ENCODE measurements around the gene CPSF7. TPM values are rescaled to one million over a fixed set of nuclear protein-coding genes. Genes with fewer than 3 reads are reported as not detected.
"Not testable (repeated sequence)": the region's sequence is repeated elsewhere in the genome, so short reads cannot be mapped to it uniquely, and the experiment has no call there.

Gene CPSF7
- polyA plus RNA-seq, 3 donors: 94.1 to 132 (median 131) TPM

DNA sequence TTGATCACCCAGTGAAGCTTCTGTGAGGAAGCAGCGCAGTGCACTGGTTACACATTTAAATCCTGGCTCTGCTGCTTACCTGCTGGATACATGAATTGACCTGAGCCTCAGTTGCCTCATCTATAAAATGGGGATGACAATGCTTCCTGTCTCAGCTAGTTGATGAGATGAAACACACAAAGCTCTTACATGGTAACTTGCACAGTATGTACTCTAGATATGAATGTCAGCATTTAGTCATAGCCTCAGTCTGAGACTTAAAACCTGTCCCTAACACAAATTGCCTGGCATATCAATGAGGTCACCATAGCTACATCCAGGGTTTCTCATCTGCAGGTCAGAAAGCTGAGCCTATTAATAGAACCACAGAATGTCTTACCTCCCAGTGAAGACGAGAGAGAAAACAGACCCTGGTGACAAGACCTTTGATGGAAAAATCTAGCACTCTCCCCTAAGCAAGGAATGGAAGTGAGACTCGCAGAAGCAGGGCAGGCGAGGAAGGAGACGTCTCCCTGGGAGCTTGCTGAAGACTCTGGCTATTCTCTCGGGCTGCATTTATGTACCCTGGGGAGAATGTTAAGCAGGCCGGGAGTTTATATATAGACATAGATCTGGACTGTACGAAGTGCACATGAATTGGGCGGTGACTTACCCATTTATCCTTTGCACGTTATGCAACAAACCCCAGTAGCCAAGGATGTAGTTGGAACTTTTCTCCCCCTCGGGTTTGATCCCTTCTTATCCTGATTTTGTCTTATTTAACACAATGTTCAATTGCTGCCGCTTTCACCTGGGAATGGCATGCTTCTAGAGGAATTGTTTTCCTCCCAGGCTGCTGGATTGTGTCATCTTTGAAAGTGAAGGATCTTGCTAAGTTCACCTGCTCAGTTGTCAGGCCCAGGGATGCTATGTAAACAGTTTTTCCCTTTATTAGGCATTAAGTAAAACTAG is 18.1 kb upstream of the CPSF7 start:
- DNase-seq: no peak

DNA sequence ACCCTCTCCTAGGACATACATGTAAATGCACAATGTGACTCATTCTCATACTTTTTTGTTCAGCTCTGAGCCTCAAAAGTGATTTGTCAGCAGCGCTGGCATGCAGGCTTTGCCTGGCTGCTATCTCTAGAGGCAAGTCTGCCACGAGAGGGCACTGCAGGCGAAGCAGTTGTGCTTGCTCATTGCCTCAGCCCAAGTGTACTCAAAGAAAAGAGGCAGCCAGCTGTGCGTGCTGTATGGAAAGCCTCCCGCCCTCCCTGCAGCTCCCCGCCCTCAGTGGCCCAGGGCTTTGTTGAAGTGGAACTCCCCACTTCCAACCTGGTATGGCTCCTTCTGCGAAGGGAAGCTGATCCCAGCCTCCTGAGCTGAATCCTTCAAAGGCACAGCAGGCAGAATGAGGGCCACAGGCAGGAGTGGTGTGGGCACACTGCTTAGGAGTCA is 16.5 kb upstream of the CPSF7 start:
- peak; percentile 79 for DNase-seq

DNA sequence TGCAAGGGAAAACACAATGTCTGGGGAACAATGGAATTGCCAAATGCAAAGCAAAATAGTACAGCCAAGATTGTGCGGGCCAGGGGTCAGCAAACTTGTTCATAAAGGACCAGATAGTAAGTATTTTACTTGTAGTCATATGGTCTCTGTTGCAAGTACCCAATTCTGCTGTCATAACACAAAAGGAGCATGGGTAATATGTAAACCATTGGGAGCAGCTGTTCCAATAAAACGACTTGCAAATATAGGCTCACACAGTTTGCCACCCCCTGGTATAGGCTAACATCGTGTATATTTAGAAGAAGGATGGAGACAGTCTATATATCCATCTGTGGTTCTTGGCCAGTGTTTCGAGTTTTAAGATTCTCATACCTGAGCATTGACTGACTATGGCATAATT is 15.7 kb upstream of the CPSF7 start:
- DNase-seq: no peak

DNA sequence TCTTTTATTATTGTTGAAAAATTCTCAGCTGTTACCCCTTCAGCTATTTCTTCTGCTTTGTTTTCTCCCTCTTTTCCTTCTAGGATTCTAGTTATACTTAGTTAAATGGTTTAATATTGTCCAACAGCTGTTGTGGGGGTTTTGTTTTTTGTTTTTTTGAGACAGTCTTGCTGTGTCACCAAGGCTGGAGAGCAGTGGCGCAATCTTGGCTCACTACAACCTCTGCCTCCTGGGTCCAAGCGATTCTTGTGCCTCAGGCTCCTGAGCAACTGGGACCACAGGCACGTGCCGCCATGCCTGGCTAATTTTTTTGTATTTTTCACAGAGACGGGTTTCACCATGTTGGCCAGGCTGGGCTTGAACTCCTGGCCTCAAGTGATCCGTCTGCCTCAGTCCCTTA is 12.8 kb upstream of the CPSF7 start:
- DNase-seq: no peak

DNA sequence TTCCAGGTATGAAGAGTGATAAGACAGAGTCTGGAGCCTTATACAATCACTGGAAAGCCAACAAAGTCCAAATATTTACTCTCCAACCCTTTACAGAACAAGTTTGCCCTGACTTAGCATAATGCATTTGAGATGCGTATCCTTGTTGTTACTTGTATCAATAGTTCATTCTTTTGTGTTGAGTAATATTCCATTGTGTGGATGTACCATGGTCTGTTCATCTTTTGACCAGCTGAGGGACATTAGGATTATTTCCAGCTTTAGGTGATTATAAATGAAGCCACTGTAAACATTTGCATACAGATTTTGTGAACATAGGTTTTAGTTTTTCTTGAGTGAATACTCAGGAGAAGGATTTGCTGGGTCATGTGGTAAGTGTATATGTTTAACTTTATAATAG is 9.8 kb upstream of the CPSF7 start:
- no peak for DNase-seq

DNA sequence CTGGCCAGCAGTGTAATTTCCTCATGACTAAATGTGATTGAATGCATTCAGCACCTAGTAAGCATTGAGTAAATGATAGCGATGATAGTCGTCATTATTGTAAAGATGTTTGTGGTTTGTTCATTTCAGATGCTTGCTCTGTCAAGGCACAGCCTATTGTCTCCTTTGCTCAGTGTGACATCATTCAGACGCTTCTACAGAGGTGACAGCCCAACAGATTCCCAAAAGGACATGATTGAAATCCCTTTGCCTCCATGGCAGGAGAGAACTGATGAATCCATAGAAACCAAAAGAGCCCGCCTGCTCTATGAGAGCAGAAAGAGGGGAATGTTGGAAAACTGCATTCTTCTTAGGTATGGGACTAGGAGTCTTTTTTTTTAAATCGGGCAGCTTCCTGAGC is 7.7 kb upstream of the CPSF7 start:
- DNase-seq: no peak

DNA sequence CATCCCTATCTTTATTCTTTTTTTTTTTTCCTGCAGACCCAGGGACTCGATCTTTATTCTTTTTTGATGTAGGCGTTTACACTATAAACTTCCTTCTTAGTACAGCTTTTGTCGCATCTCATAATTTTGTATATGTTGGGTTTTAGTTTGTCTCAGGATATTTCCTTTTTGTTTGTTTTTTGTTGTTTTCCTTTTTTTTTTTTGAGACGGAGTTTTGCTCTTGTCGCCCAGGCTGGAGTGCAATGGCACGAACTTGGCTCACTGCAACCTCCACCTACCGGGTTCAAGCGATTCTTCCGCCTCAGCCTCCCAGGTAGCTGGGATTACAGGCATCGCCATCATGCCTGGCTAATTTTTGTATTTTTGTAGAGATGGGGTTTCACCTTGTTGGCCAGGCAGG is 1.1 kb upstream of the CPSF7 start:
- DNase-seq: not testable (repeated sequence)

DNA sequence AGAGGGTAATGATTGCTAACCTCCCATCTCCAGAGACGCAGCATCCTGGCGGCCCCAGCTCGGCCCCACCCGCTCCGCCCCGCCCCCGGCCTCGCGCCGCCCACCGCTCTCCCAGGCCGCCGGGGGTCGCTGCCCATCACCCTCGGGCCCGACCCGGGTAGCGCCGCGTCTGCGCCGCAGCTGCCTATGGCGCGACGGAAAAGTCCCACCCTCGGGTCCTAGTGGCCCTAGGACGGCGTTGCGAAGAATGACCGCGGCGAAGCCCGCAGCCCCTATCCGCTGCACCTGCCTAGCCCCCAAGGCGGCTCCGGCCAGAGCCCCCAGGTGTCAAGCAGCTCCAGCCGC is 457 bp downstream of the CPSF7 start:
- DNase-seq: peak; percentile 60

DNA sequence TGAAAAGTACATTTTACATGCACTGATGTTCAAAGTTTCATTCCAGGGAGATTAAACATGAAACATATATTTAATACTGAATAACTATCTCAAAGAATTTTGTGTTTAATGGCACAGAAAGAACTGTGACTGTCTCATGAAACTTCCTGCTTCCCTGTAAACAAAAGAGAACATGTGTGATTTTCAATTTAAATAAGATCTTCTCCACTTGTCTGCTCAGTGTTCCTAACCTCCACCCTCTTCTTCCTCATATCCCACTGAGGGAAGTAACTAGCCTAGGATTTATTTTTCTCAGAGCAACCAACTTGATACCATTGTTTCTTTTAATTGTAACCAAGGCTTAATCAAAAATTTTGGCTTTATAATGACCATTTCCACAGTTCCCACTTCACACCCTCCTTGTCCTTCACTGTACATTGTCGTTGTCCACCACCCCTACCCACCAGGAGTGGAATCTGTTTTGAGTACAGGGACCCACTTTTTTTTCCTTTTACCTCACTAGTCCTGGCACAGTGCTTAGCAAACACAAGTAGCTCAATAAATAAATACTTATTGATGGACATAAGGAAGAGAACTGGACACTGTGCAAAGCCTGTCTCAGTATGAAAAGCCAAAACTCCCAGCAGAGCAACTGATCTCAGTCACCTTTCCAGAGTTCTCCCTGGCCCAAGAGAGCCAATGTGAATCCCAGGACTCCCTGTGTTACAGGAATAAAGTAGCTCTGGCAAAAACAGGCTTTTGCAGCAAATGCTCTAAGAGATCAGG is 4.2 kb downstream of the CPSF7 start:
- no peak for DNase-seq

DNA sequence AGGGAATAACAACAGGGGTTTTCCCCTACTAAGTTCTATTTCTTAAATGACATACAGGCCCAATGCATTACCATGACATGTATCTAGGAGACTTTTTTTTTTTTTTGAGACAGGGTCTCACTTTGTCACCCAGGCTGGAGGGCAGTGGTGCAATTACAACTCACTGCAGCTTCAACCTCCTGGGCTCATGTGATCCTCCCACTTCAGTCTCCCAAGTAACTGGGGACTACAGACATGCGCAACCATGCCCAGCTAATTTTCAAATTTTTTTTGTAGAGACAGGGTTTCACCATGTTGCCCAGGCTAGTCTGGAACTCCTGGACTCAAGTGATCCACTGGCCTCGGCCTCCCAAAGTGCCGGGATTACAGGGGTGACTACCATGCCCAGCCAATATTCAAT is 7.5 kb downstream of the CPSF7 start:
- DNase-seq: no peak

DNA sequence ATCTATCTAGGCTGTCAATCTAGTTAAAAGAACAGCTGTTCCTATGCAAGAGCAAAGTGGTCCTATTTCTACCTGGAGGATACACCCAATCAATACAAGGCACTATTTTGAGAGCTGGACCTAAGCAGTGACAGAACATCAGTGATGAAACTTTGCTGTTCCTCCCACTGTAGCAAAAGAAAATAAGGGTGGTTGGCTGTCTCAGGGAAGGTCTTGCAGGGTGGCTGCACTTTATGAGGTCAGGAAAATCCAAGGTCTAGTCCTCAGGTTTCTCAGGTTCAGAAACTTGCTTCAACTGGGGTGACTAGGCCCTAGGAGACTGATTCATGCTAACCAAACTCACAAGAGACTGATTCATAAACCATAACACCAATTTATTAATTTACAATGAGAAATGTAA is 11.6 kb downstream of the CPSF7 start:
- no peak for DNase-seq

DNA sequence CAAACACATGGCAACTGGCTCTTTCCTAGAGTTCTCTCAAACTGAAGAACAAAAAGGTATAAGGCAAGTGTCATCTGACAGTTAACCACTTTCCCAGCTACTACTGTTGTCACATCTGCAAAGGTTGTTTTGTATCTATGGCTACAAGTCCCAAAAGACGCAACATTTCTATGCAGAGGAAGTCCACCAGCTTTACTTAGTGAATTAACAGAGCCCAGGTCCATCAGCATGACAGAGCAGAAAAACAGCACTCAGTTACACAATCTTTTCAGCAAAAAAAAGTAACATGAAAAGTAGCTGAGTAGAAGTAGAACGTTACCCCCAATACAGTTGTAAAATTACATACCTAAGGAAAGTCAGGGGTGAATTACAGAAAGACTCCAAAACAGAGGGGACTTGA is 12.1 kb downstream of the CPSF7 start:
- no peak for DNase-seq

DNA sequence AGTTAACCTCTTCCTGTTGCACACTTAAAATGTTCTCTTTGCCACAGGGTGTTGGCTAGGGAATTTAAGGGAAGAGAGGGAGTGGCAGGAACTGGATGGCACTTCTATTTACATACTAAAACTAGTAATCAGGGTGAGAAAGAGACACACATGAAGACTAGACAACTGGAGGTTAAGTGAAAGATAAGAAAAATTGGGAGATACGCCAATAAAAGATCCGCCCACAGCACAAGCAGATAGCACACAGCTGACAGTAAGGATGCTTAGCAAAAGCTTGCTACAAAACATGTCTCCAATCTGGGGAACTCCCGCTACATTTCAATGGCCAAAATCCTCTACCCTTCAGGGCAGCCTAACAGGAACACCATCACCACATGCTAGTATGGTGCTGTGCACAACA is 12.8 kb downstream of the CPSF7 start:
- DNase-seq: no peak

DNA sequence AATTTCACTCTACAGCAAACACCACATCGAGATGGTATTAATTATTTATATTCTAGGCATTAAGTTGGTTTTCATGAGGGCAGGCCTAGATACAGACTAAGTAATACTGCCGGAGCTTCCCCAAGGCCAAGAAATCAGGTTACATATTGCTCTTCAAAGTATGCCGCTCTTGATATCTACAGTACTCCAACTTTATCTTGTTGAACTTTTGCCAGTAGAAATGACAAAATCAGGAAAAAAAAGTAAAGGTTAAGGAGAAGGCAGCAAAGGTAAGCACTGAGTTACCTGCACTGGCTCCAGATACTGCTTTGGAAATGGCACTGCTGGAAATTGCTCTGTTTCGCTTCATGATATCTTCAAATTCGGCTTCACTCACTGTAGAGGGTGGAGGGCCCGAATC is 14.4 kb downstream of the CPSF7 start:
- no peak for DNase-seq

DNA sequence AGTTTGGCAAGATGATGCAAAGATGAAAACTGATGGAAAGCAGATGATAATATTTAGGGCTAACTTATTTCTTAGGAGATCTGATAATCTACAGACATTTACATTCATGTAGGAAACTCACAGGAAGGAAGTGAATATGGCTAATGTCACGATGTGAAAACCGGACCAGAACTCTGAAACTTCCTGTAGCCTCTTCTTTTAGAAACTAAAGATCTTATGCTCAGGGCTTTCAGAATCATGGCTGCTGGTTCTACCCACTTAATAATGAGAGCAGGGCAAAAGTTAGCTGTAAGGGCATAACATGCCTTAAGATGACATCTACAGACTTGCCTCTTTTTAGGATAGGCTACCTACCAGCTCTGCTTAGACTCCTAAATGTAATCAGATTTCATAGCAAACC is 15.2 kb downstream of the CPSF7 start:
- no peak for DNase-seq

DNA sequence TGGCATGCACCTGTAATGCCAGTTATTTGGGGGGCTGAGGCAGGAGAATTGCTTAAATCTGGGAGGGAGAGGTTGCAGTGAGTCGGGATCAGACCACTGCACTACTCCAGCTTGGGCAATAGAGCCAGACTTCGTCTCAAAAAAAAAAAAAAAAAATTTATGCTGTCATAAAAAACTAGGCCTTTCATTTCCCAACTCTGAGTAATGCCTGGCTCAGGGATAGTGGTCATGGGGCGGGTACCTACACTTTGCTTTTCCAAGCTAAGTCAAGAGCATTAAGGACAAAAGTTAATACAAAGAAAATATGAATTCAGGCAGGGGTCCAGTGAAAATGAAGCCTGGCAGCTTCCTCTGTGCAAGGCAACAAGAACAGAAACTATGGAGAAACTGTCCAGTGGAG is 16.3 kb downstream of the CPSF7 start:
- DNase-seq: no peak

DNA sequence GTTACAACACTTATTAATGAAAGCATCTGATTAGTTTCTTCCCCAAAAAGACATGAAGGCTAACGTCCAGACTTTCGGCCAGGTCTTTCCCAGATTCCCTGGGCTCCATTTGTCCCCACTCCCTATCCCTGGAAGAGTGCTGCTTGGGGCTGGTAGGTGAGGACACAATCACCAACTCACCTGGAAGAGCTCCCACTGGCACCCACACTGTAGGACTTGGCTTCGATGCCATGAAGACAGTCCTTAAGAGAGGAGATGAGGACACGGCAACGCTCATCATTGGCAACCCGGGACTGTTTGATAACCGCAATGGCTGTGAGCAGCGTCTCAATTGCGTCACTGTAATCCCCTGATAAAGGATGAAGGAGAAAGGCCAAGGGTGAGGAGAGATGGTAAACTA is 18.2 kb downstream of the CPSF7 start:
- no peak for DNase-seq

DNA sequence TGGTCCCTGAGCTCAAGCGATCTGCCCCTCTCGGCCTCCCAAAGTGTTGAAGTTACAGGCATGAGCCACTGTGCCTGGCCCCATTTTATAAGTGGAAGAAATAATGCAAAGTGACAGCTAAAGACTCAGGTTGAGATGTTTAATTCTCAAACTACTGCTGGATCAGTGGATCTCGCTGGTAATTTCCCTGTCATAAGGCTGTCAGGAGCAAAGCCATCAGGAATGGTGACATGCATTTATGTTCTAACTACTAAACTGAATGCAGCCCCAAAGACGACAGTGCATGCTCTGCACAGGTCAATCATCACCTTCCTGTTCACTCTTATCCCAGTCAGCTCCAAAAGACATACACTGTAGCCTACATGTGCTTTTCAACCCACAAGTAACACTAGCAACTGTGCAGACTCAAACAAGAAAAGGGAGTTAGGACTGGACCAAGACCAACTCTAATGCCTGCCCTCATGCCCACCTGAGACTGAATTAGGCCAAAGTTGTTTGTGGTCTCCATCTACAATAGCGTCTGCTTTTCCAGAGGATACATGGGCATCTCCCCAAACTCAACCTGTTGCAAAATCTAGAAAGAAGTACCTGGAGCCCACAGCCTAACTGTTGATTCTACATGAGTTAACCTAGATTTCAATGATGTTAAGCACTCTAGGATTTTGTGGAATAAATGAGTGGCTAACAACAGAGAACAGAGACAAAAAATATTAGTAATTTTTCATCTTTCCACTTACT is 22.6 kb downstream of the CPSF7 start:
- no peak for DNase-seq

DNA sequence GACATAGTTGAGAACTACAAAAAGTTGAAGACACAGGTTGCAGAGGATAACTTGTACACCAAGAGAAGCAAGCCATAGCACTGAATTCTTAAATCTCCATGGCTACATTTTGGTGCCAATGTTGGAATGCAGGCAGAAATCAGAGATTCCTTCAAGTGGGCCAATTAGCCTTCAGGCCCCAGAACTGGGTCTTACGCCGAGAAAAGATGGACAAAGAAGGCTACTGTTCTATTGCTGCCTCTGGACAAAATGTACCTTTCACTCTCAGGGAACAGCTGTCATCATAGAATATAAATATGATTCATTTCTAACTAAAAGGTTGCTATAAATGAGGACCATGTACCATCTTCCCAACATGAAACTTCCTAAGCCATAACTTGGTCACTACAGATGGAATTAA is 23.7 kb downstream of the CPSF7 start:
- no peak for DNase-seq

DNA sequence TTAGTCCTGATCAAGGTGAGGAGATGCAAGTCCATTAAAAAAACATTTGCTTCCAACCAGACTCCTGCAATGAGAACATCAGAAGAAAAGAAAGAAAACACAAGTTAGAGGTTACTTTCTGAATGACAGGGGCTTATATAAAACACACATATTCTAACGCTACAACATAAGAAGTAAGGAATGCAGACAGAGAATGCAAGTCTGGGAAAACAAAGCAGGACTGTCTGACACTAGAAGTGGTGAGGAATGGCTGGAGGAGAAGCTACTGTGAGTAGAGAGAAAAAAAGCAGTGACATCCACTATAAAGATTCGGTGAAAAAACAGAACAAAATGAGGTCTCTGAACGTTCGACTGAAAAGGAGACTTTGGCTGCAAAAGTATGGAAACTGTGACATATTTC is 25.1 kb downstream of the CPSF7 start:
- no peak for DNase-seq

DNA sequence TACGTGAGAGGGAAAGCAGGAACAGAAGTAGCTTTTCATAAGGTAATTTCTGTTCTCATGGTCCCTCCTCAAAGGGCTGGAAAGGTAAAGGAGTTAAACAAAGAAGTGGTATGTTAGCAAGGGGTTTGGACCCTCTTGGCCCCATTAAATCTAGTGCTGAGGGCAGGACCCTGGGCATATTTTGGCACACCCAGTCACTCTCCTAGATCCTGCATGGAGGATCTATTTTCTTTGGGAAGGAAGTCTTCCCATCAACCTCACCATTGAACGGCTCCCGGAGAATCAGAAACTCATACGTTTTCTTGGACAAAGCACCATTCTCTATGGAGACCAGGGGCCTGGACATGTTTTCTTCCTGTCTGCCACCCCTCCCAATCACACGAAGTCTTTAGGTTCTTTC is 25.7 kb downstream of the CPSF7 start:
- no peak for DNase-seq

DNA sequence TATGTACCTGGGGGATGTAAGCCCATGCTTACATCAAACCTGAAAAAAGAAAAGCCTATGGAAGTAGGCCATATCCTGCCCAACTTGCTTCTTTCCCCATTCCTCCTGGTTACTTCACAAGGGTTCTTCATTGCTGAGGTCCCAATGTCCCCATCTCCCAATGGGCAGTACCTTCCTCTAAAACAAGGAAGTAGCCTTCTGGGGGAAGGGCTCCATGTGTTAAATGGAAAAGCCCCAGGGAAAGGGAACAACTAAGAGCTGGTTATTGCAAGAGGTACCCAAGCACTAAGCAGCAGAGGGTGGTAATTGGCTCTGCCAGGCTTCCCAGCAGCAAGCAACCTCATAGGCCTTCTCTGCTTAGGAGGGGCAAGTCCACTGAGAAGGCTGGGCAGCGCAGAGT is 26.1 kb downstream of the CPSF7 start:
- no peak for DNase-seq

DNA sequence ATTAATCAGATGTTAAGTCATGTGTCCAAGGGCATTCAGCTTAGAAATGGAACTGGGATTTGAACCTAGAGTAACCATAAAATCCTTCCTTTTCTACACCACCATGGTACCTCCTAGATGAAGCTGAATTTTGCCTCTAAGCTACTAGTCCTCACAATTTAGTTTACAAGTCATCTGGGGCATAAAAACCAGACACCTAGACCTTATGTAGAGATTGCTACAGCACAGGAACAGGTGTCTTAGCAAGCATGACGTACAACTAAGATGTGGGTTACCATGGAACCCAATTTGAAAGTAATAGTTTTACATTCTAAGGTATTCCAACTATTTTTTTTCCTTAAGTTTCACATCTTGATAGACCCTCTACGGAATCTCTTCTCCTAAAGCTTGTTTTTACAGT is 28.2 kb downstream of the CPSF7 start:
- DNase-seq: no peak

All from renal pelvis (tissue), 4 donors.